ENCODE data around the gene UHMK1.
A peak's percentile ranks its signal among the peaks of the same experiment; 100 is the strongest.

UHMK1 gene

DNA sequence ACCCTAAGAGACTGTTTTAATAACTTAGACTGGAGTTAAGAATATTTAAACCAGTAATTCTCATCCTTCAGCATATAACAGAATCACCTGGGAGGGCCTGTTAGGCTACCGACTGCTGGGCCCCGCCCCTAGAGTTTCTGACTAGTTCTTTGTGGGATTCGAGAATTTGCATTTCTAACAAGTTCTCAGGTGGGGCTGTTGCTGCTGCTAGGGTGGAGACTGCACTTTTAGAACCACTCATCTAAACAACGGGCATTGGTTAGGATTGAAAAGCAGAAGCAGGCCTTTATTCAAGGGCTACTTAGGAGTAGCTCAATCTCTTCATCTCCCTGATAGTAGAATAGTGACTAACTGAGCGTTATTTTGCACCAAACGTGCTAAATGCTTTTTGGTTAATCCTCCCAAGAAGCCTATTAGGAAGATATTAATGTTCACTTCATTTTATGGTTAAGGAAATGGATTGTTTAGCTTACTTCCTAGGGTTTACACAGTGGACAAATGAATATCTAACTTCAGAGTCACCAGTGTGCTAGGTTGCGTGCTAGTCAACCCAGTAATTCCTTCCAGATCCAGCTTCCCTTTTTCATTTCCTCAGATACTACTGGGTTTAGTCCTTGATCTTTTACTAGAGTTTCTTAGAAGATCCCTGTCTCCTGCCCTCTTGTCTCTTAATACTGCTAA, 32.8 kb downstream of the UHMK1 start:
- no peak for DNase-seq

- DNase-seq = no peak
Observed at GRCh38 chr1:162530988-162531319, 33.3 kb downstream of the UHMK1 start.

GRCh38 chr1:162535501-162535900, 37.9 kb downstream of the UHMK1 start:
- DNase-seq = no peak

GRCh38 chr1:162536511-162536910, 38.9 kb downstream of the UHMK1 start:
- no peak for DNase-seq

DNA sequence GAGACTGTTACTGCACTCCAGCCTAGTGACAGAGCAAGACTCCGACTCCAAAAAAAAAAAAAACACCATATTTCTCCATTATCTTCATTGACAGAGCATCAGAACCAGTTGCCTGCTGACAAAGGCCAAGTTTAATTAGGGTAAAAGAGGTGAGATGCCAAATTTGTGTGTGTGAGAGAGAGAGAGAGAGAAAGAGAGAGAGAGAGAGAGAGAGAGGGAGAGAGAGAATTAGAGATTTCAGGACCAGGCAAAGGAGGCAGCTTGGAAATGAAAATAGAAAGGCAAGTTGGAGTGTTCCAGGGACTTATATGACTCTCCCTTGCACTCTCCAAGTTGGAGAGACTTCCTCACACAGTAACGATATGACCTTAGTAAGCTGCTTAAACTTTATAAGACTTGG, 39.6 kb downstream of the UHMK1 start:
- no peak for DNase-seq

- DNase-seq = no peak
Observed at GRCh38 chr1:162538815-162539431, 41.3 kb downstream of the UHMK1 start.

DNA sequence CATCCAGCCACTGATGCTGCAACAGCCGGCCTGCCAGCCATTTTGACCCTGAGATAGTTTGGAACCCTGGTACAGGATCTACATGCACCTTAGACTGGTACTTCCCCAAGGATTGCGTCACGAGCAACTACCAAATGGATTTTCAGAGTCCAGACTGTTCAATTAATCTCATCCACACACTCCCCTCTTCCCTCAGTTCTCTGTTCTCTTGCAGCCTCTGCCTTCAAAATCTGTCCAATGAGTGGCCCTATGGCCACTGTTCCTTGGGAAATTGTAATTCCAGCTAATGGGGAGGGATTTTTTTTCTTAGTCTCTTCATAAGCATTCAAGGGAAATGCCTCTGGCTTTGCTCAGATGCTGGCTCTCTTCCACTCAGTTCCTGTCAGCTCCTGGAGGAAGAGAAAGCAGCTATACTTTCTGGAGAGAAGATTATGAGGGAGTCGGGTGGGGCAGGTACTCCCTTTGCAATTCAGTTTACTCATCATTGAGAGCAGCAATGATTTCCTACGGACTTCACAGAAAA, 44.1 kb downstream of the UHMK1 start:
- DNase-seq = no peak

DNA sequence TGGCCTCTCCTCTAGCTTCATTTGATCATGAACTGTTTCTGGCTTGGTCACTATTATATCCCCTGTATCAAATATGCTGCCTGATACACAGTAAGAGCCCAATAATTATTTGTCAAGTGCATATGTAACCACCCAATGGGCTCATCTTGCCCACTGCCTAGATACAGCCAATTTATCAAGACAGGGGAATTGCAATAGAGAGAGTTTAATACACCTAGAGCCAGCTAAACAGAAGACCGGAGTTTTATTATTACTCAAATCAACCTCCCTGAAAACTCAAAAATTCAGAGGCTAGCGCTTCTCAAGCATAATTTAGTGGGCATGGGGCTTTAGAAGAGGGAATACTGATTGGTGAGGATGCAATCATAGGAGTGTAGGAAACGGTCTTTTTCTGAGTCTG, 45.6 kb downstream of the UHMK1 start:
- DNase-seq = no peak

- DNase-seq = no peak
Observed at GRCh38 chr1:162548170-162548569, 50.6 kb downstream of the UHMK1 start.

DNA sequence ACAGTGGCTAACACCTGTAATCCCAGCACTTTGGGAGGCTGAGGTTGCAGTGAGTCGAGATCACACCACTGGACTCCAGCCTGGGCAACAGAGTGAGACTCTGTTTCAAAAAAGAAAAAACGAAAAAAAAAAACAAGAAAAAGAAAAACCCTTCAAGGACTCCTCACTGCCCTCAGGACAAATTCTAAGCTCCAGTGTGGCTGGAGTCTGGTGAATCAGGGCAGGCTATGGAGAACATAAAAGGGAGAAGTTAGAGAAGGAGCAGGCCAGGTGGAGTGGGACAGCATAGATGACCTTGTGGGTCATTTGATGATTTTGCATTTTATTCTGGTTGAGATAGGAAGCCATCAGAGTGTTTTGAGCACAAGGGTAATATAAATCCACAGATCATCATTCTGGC, 51.4 kb downstream of the UHMK1 start:
- no peak for DNase-seq

GRCh38 chr1:162550925-162551324, 53.3 kb downstream of the UHMK1 start:
- DNase-seq = no peak

DNA sequence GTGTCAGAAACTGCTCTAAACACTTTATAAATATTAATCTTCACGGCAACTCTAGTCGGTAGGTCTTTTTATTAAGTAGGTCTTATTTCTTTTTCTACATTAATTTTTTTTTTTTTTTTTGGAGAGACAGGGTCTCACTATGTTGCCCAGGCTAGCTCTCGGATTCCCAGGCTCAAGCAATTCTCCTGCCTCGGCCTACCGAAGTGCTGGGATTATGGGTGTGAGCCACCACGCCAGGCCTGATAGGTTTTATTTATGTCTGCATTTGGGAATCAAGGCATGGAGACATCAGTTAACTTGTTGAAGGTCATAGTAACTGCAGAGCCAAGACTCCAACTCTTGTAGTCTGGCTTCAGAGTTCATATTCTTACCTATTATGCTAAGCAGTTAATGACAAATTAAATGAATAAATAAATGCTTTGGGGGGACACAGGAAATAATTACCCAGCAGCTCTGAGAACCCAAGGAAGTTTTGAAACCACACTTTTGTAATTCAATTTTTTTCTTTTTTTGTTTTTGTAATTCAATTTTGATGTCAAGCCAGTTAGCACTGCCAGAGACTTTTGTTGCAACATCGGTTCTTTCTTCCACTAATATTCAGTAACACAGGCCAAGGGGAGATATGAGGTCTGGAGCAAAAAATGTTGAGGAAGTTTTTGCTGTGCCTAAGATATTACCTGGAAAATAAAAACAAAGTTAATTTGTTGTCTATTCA, 54.5 kb downstream of the UHMK1 start:
- DNase-seq = no peak

DNA sequence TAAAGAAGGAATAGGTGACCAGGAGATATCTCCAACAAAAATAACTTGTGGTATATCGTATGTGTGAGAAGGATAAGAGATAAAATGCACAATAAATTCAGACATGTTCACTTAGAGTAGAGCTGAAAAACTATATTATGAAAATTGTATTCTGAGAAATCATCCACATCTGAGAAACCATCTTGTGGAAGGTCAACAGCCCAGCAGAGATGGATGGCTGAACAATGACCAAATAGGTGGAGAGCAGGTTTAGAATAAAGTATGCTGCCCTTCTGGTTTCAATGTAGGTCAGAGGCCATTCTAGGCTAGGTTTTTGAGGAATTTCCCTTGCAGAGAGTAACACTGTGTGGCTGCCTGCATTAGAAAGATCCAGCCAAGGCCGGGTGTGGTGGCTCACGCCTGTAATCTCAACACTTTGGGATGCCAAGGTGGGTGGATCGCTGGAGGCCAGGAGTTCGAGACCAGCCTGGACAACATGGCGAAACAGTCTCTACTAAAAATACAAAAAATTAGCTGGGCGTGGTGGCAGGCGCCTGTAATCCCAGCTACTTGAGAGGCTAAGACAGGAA, 55.1 kb downstream of the UHMK1 start:
- no peak for DNase-seq

- DNase-seq = no peak
Observed at GRCh38 chr1:162554258-162554657, 56.6 kb downstream of the UHMK1 start.

DNA sequence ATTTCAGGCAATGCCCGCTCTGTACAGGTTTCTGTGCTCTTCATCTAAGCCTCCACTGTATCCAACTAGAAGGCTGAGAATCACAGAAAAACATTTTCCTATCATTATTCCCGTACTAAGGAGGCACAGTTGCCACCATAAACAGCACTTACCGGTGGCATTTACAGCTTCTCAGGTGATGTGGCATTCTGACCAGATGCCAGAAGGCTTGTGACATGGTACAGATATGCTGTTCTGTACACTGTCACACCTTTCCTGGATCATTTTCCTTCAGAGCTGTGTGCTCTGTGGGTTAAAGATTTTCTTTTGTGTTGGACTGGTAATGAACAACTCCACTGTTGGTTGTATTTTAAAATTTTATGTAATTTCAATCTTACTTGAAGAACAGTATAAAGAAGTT, 59.9 kb downstream of the UHMK1 start:
- DNase-seq = no peak

DNA sequence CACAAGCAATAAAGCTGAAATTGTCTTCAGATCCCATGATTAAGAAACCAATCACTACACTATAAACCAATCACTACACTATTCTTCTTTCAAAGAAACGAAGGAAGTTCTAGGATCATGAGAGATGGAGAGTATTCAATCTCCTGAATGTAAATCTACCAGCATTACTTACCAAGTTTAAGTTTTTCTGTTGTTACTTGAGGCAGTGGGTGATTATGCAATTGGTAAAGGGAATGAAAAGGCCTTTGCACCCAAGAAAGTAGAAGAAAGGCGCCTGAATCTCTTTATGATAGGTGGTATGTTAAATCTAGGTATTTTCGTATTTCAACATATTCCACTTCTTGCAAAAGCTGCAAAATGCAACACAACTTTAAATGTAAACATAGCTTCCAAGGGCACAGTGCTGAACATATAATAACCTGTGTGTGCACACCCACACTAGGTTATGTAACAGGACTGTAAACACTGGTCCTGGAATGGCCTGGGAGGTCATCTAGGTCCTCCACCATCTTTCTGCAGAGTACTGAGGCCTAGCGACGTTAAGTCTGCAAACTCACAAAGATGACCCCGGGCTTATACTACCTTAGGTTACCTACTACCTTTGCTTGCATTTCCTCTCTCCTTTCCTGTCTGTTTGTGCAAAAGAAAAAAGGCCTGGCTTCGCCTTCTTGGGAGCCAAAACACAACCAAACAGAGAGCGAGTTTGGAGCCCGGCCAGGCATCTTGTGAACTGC, 62.9 kb downstream of the UHMK1 start:
- no peak for DNase-seq

DNA sequence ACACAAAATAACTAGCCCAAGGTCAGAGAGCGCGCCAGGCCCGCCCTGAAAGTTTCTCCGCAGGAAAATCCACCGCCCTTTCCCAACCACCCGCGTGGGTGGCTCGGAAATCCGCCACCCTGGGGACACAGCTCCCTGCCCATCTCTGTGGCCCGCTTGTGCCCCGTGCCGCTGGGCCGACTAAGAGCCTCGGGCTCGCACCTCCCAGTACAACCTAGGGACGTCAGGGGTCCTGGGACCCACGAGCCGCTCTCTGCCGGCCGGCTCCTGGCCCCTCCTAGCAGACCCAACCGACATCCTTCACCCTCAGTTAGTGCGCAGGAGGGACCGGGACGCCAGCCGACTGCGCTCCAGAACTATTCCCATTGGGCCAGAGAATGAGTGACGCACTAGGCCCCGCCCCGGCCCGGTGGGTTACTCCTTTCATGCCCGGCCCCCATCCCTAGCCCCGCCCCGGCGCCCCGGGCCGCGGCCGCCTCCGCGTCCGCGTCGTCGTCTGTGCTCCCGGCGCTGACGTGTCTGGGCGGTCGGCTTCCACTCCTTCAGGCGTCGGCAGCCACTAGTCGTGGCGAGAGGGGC, 63.5 kb downstream of the UHMK1 start:
- DNase-seq = peak; percentile 98 to 99

DNA sequence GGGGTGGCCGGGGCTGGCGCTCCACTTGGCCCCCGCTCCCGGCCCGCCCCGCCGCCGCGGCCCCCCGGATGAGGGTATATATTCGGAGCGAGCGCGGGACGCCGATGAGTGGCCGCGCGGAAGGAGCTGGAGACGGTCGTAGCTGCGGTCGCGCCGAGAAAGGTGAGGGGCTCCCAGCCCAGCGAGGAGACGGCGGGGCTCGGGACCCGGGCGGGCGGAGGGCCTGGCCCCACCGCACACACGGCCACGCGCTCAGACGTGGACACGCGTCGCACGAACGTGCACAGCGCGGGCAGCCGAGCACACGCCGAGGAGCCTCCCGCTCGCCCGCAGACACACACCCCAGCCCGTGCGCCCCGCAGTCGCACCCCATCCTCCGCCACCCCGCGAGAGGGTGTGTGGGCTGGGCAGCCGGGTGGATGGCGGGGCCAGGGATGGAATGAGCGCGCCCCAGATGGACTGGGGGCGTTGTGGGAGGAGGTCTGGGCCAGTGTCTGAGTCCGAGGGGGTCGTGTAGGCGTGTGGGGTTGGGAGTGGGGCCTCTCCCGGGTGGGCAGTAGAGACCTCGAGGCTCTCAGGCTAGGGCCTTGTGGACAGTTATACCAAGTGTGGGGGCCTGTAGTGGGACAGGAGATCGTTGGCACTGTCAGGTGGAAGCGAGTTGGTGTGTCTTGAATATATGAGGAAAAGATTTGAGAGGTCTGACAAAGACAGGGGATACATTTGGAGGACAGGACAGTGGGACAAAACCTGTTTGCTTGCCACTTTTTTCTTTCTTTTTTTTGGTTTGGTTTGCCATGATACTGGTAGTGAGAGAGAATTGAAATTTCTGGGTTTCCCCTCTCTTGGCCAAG, 64.2 kb downstream of the UHMK1 start, which contains the start of gene UAP1:
Gene UAP1, plus strand, starts transcription at position 107 of the 854 bp plus-strand sequence. CDS start 4,347 bp downstream, outside the sequence.
- no peak for DNase-seq

- no peak for DNase-seq
Observed at GRCh38 chr1:162562470-162562828, 64.8 kb downstream of the UHMK1 start.

DNA sequence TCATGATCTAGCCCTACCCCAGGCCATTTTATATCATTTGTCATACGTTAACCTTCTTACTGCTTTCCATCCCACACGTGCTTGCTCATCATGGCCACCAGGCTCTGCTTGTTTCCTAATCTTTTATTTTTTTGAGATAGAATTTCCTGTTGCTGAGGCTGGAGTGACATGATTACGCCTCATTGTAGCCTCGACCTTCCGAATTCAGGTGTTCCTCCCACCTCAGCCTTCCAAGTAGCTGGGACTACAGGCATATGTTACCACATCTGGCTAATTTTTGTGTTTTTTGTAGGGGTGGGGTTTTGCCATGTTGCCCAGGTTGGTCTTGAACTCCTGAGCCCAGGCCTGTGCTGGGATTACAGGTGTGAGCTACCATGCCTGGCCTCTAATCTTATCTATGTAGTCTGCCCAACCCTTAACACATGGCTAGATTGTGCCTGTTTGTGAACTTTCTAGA, 67.2 kb downstream of the UHMK1 start:
- DNase-seq = no peak

GRCh38 chr1:162565460-162565859, 67.8 kb downstream of the UHMK1 start:
- no peak for DNase-seq

DNA sequence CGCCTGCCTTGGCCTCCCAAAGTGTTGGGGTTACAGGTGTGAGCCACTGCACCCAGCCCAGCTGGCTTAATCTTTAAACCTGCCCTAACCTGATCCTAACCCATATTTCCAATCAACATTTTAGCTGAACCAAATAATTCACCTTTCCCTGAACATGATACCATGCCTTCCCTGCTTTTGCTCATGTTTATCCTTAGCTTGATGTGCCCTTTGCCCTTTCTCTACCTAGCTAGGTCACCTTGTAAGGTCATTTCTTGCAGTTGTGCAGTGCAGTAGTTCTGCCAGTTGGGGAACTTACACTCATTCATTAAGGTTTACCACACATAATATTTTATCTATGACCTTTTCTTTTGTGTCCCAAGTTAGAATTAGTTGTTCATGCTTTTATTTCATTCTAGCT, 69.3 kb downstream of the UHMK1 start:
- no peak for DNase-seq
